Measurements from ENCODE around the gene TPCN2.
A peak's percentile ranks its signal among the peaks of the same experiment; 100 is the strongest.

TPCN2 gene

GRCh38 chr11:69167916-69168691 lies 119.4 kb downstream of the TPCN2 start:
- peak; percentile 54 for DNase-seq

- no peak for DNase-seq
These were observed 120.7 kb downstream of the TPCN2 start for GRCh38 chr11:69169479-69169878.

- DNase-seq = no peak
These were observed 122.0 kb downstream of the TPCN2 start for GRCh38 chr11:69170704-69171103.

- no peak for DNase-seq
These were observed 122.9 kb downstream of the TPCN2 start for GRCh38 chr11:69171476-69172240.

- no peak for DNase-seq
These were observed 123.9 kb downstream of the TPCN2 start for GRCh38 chr11:69172674-69173073.

- peak; percentile 32 for DNase-seq
These were observed 124.6 kb downstream of the TPCN2 start for GRCh38 chr11:69173331-69173730.

GRCh38 chr11:69173925-69174581 lies 125.3 kb downstream of the TPCN2 start:
- peak; percentile 73 for DNase-seq

GRCh38 chr11:69174841-69175240 lies 126.1 kb downstream of the TPCN2 start:
- DNase-seq = no peak

- no peak for DNase-seq
These were observed 130.2 kb downstream of the TPCN2 start for GRCh38 chr11:69178819-69179482.

GRCh38 chr11:69180226-69180625 lies 131.5 kb downstream of the TPCN2 start:
- DNase-seq = no peak

- no peak for DNase-seq
These were observed 132.0 kb downstream of the TPCN2 start for GRCh38 chr11:69180726-69181125.

- no peak for DNase-seq
These were observed 134.9 kb downstream of the TPCN2 start for GRCh38 chr11:69183613-69184012.
